Inflammatory macrophage (primary cell): ENCODE results near the gene HCST.
A peak's percentile ranks its signal among the peaks of the same experiment; 100 is the strongest.
"Not testable (repeated sequence)": the region's sequence is repeated elsewhere in the genome, so short reads cannot be mapped to it uniquely, and the experiment has no call there.

Source experiments
- DNase-seq, 2 donors: peaks; one replicate each; pipeline ENCODE4 v3.0.0-alpha.2; 2020 to 2022

HCST gene

GRCh38 chr19:35904311-35905068 lies 2.2 kb downstream of the HCST start:
- DNase-seq = peak; percentile 69 to 73

- no peak for DNase-seq
Measured at GRCh38 chr19:35905178-35905727, 2.9 kb downstream of the HCST start.

- DNase-seq = no peak
Measured at GRCh38 chr19:35907377-35907745, 5.0 kb downstream of the HCST start.

GRCh38 chr19:35908010-35908441 lies 5.7 kb downstream of the HCST start, which contains the start of gene TYROBP:
TSS of gene TYROBP (minus strand) at chr19:35908295. CDS start at chr19:35908228, 67 bp downstream.
- peak; percentile 73 to 75 for DNase-seq

- DNase-seq = peak; percentile 99
Measured at GRCh38 chr19:35908973-35909683, 6.8 kb downstream of the HCST start.

- DNase-seq = no peak
Measured at GRCh38 chr19:35909684-35910035, 7.3 kb downstream of the HCST start.

GRCh38 chr19:35910355-35910754 lies 8.0 kb downstream of the HCST start:
- not testable (repeated sequence) for DNase-seq

- DNase-seq = no peak
Measured at GRCh38 chr19:35911173-35911572, 8.8 kb downstream of the HCST start.

- DNase-seq = no peak
Measured at GRCh38 chr19:35911790-35912189, 9.5 kb downstream of the HCST start.

- peak; percentile 90 to 93 for DNase-seq
Measured at GRCh38 chr19:35913589-35913988, 11.3 kb downstream of the HCST start.

GRCh38 chr19:35915443-35915842 lies 13.1 kb downstream of the HCST start:
- DNase-seq = peak; percentile 66 to 74

GRCh38 chr19:35919306-35919705 lies 17.0 kb downstream of the HCST start:
- no peak for DNase-seq

GRCh38 chr19:35921012-35921411 lies 18.7 kb downstream of the HCST start:
- DNase-seq = no peak

- DNase-seq = no peak
Measured at GRCh38 chr19:35925501-35925900, 23.2 kb downstream of the HCST start.

- peak in 1 of 2 donors; percentile 11 for DNase-seq
Measured at GRCh38 chr19:35928507-35928906, 26.2 kb downstream of the HCST start.

- DNase-seq = peak; percentile 45 to 89
Measured at GRCh38 chr19:35929876-35930275, 27.5 kb downstream of the HCST start.

GRCh38 chr19:35931161-35931873 lies 29.0 kb downstream of the HCST start:
- DNase-seq = peak; percentile 100

- DNase-seq = no peak
Measured at GRCh38 chr19:35931874-35932202, 29.5 kb downstream of the HCST start.

- DNase-seq = no peak
Measured at GRCh38 chr19:35932291-35932936, 30.1 kb downstream of the HCST start.

- DNase-seq = peak in 1 of 2 donors; percentile 22
Measured at GRCh38 chr19:35935911-35936737, 33.8 kb downstream of the HCST start, which contains the start of gene LRFN3. TSS of gene LRFN3 (plus strand) at chr19:35936374. CDS start at chr19:35939426, 3,052 bp downstream.

- DNase-seq = no peak
Measured at GRCh38 chr19:35936738-35937268, 34.5 kb downstream of the HCST start.
